ENCODE data around the gene CEMP1.

GRCh38 chr16:2484898-2485508, 46.2 kb downstream of the CEMP1 start:
- TF ChIP-seq CTCF (conservative IDR thresholded peaks at IDR 0.05) (no peak), EZH2 (IDR thresholded peaks at IDR 0.05; ENCODE audit: low read depth) (no peak)
